Esophagus squamous epithelium (tissue), 5 donors: ENCODE data around the gene BCL7C. TPM values are rescaled to one million over a fixed set of nuclear protein-coding genes. Genes with fewer than 3 reads are reported as not detected.

ENCODE experiments used
- DNase-seq: peaks from one replicate; lab custom pipeline; 2025; lab: John Stamatoyannopoulos, UW
- H3K27ac ChIP-seq, 4 donors: fragments of 200-600 bp; sonication (generic); one replicate each; pipeline ENCODE4 v1.5.1; 2016 to 2019; ENCODE audit warnings: mild to moderate bottlenecking in 1 of 4
- H3K27me3 ChIP-seq, 4 donors: fragments of 200-600 bp; sonication (generic); 1 replicate in 3 of 4; 2 replicates in 1 of 4; pipeline versions ENCODE4 v1.5.1 to v1.6.0; 2017 to 2021; ENCODE audit warnings: antibody characterized with exemption in 1 of 4
- H3K36me3 ChIP-seq, 3 donors: fragments of 200-600 bp; sonication (generic); one replicate each; pipeline ENCODE4 v1.5.1; 2016 to 2019
- H3K4me1 ChIP-seq, 3 donors: fragments of 200-600 bp; sonication (generic); one replicate each; pipeline ENCODE4 v1.5.1; 2017 to 2019
- H3K4me3 ChIP-seq, 4 donors: fragments of 200-600 bp; sonication (generic); 1 replicate in 3 of 4; 2 replicates in 1 of 4; pipeline ENCODE4 v1.5.1; 2016 to 2019; ENCODE audit warnings: mild to moderate bottlenecking in 2 of 4, moderate library complexity in 1 of 4
- H3K9me3 ChIP-seq, 3 donors: fragments of 200-600 bp; sonication (generic); one replicate each; pipeline ENCODE4 v1.5.1; 2016 to 2019
- CTCF ChIP-seq, 6 experiments: fragments of 450-650 bp in 4 of 6; fragments of 200-600 bp in 2 of 6; sonication (generic) in 2 of 6; IDR thresholded peaks; one replicate each; pipeline ENCODE4 v1.5.1; 2016 to 2019; ENCODE audit warnings: antibody characterized with exemption in 6 of 6, mild to moderate bottlenecking in 4 of 6, moderate library complexity in 4 of 6
- POLR2A ChIP-seq, 4 donors: fragments of 450-650 bp; IDR thresholded peaks; one replicate each; pipeline ENCODE4 v1.6.1; 2017; ENCODE audit warnings: antibody characterized with exemption in 4 of 4, mild to moderate bottlenecking in 4 of 4, moderate library complexity in 3 of 4
- WGBS, 2 donors: methylation state at CpG; one replicate each; pipeline ENCODE4 v1.1.5; 2018; 5-methylcytosine and 5-hydroxymethylcytosine counted together
- intact Hi-C: fragments of 100-400 bp; cut with DNase I; formaldehyde crosslinking; loops from one replicate; pipeline ENCODE4 v1.15.0; 2022
- total RNA-seq, 4 donors: library from RNA; depleted of rRNA; stranded (reverse); fragments of >200 nt; gene quantifications; one replicate each; pipeline ENCODE4 v1.1.0, GENCODE V29; 2016
- donor health status: DM: yes; HTN: yes; CAD: no.

The BCL7C gene
- total RNA-seq, 4 donors from 2014 or later, result 16.2 to 41.4 (median 25.8) TPM

DNA sequence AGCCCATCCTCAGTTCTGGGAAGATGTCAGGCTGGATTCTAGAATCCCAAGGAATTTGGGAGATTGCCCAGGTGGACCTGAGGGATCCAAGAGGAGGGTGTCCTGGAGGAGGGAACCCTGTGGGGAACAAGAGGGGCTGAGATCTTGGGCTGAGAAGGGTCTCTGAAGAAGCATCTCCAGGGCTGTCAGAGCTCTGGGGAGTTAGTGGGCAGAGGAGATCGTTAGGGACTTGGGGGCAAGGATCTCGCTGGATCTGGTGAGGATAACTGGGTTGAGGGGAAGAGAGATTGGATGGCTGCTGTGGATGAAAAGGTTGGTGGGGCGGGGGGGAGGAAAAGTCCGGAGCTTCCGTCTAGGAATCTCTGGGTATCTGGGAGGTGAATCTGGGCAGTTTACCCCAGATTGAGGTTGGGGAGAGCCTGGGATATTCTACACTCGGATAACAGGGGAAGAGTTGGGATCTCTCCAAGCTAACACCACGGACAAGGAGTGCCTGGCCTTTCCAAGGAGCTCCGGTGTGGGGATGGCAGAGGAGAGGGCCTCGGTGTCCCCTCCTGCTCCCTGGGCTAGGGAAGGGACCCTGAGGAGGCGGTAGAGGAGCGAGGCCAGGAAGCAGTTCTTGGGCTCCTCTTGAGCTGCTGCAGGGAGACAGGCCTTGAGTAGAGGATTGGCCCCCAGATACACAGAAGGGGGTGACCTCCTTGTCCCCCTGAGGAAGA lies 31.2 kb upstream of the BCL7C start:
- intact Hi-C loops, result loop anchor here (5.0 kb wide), 1 partner anchor 83 kb away; no protein-coding TSS in a partner anchor
- H3K27ac ChIP-seq, result peak overlapping the region in 3 of 4 donors; percentile 95 to 99 (median 96)
- DNase-seq, result no peak
- WGBS, 2 donors, result 54 to 69% methylated on average over 8 to 10 of the region's 11 CpGs
- no peak for TF ChIP-seq CTCF (IDR thresholded peaks at IDR 0.05)
- no peak for TF ChIP-seq POLR2A (IDR thresholded peaks at IDR 0.05)
- peaks cover 22 to 66% (median 28%) of the 10 kb centered on the region in 3 donors for H3K4me1 ChIP-seq
- H3K4me3 ChIP-seq, result peak overlapping the region; percentile 74 to 87 (median 76)
- H3K9me3 ChIP-seq, result no peaks in the 10 kb centered on the region
- peaks cover 0 to 42% (median 5%) of the 10 kb centered on the region in 3 donors for H3K36me3 ChIP-seq
- H3K27me3 ChIP-seq, result no peaks in the 10 kb centered on the region

GRCh38 chr16:30924076-30924912 lies 30.4 kb upstream of the BCL7C start:
- DNase-seq, result no peak
- H3K27me3 ChIP-seq, result no peaks in the 10 kb centered on the region

DNA sequence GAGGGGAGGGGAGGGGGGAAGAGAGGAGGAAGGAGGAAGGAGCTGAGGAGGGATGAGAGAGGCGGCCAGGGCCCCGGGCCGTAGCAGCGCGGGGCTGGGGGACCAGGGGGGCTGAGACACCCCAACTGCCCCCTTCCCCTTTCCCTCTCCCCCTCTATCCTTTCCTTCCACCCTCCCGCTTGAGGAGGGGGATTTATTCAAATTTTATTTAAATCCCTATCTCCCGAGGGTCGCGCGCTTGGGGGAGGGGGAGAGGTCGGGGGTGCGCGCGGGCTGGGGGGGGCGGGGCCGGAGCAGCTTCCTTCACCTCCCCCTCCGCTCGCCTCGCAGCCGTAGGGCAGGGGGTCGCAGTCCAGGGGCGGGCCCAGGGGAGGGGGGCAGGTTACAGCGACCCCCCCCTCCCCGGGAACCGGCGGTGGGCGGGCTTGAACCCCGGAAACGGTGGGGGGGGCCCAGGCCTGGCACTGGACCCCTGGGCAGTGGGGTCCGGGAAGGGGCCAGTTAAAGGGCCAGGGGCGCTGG lies 29.7 kb upstream of the BCL7C start, which contains the start of gene FBXL19:
FBXL19 (plus strand) TSS at position 19 of the 522 bp plus-strand sequence. CDS start 2,183 bp downstream, outside the sequence.
- 0% methylated on average over 1 of the region's 31 CpGs; no CpG with 5 or more reads in 1 of the 2 donors for WGBS, 2 donors
- Histone ChIP-seq H3K27ac (peak within 1 kb of the TSS; percentile 88 to 99 (median 96)), H3K4me1 (peaks cover 22 to 62% (median 28%) of the 10 kb centered on the region in 3 donors), H3K9me3 (no peaks in the 10 kb centered on the region), H3K27me3 (no peaks in the 10 kb centered on the region), H3K36me3 (peaks cover 0 to 27% (median 0%) of the 10 kb centered on the region in 3 donors), H3K4me3 (peak within 1 kb of the TSS; percentile 74 to 87 (median 76))
- TF ChIP-seq CTCF (IDR thresholded peaks at IDR 0.05) (no peak), POLR2A (IDR thresholded peaks at IDR 0.05) (no peak)
- DNase-seq, result no peak
- intact Hi-C loops, result loop anchor here (5.0 kb wide), 1 partner anchor 81 kb away; no protein-coding TSS in a partner anchor

More at GRCh38 chr16:30924076-30924912, 30.4 kb upstream of the BCL7C start:
- WGBS, 2 donors, result 1 to 8% methylated on average over 15 to 17 of the region's 53 CpGs
- Histone ChIP-seq H3K36me3 (peaks cover 0 to 34% (median 0%) of the 10 kb centered on the region in 3 donors), H3K4me1 (peaks cover 22 to 66% (median 28%) of the 10 kb centered on the region in 3 donors), H3K4me3 (peak overlapping the region; percentile 74 to 87 (median 76)), H3K9me3 (no peaks in the 10 kb centered on the region), H3K27ac (peak overlapping the region; percentile 88 to 99 (median 96))
- intact Hi-C loops, result loop anchor here (5.0 kb wide), 1 partner anchor 82 kb away; no protein-coding TSS in a partner anchor
- TF ChIP-seq POLR2A (IDR thresholded peaks at IDR 0.05) (no peak), CTCF (IDR thresholded peaks at IDR 0.05) (no peak)

- intact Hi-C loops, result loop anchor here (5.0 kb wide), 1 partner anchor 81 kb away; no protein-coding TSS in a partner anchor
- peak; percentile 91 for DNase-seq
- Histone ChIP-seq H3K27me3 (no peaks in the 10 kb centered on the region), H3K4me3 (peak overlapping the region; percentile 74 to 87 (median 76)), H3K9me3 (no peaks in the 10 kb centered on the region), H3K27ac (peak overlapping the region; percentile 88 to 99 (median 96)), H3K36me3 (peaks cover 0 to 21% (median 0%) of the 10 kb centered on the region in 3 donors), H3K4me1 (peaks cover 18 to 57% (median 25%) of the 10 kb centered on the region in 3 donors)
- WGBS, 2 donors, result 0% methylated on average over 5 of the region's 33 CpGs
- TF ChIP-seq POLR2A (IDR thresholded peaks at IDR 0.05), result no peak
- no peak for TF ChIP-seq CTCF (IDR thresholded peaks at IDR 0.05)
These were observed 29.2 kb upstream of the BCL7C start for GRCh38 chr16:30922960-30923535.
